Lower lobe of right lung (tissue), 2 donors: ENCODE measurements around the gene AK4. TPM values are rescaled to one million over a fixed set of nuclear protein-coding genes. Genes with fewer than 3 reads are reported as not detected.

Experiments
- ATAC-seq, 2 donors: fragments of 200-7000 bp; cut with Tn5 transposase; one replicate each; pipeline ENCODE4 v1.9.1; 2020 to 2022; ENCODE audit warnings: mild to moderate bottlenecking in 2 of 2, moderate library complexity in 2 of 2
- DNase-seq: peaks from one replicate; pipeline ENCODE4 v3.0.0-alpha.2; 2020
- H3K27ac ChIP-seq: fragments of 200-600 bp; one replicate; pipeline ENCODE4 v1.8.0; 2022
- H3K27me3 ChIP-seq: fragments of 200-600 bp; one replicate; pipeline ENCODE4 v1.8.0; 2022; ENCODE audit warnings: low read depth
- H3K36me3 ChIP-seq: fragments of 200-600 bp; one replicate; pipeline ENCODE4 v1.8.0; 2022; ENCODE audit warnings: mild to moderate bottlenecking
- H3K4me1 ChIP-seq: fragments of 200-600 bp; one replicate; pipeline ENCODE4 v1.8.0; 2022
- H3K4me3 ChIP-seq: fragments of 200-600 bp; one replicate; pipeline ENCODE4 v1.8.0; 2022; ENCODE audit warnings: mild to moderate bottlenecking
- H3K9me3 ChIP-seq: fragments of 200-600 bp; one replicate; pipeline ENCODE4 v1.8.0; 2022
- intact Hi-C: fragments of 100-400 bp; cut with DNase I; formaldehyde crosslinking; loops from one replicate; pipeline ENCODE4 v1.11.0; 2022
- total RNA-seq: library from RNA; stranded (reverse); fragmentation: NEBNext Ultra II Directional; extraction: Animal tissue kit (Norgen Biotek cat#: 25700); gene quantifications from one replicate; pipeline ENCODE4 v1.2.1, GENCODE V29; 2021
- TF ChIP-seq, protein P1 (sequence below): fragments of 200-600 bp; IDR thresholded peaks from one replicate; pipeline ENCODE4 v1.8.0; 2022; ENCODE audit warnings: antibody characterized with exemption, mild to moderate bottlenecking
- donor health status: DM: no; HTN: yes; CAD: no; lungs with severe emphysema.

AK4 gene
- total RNA-seq, 1 donor from 2014 or later = 7.0 TPM

DNA sequence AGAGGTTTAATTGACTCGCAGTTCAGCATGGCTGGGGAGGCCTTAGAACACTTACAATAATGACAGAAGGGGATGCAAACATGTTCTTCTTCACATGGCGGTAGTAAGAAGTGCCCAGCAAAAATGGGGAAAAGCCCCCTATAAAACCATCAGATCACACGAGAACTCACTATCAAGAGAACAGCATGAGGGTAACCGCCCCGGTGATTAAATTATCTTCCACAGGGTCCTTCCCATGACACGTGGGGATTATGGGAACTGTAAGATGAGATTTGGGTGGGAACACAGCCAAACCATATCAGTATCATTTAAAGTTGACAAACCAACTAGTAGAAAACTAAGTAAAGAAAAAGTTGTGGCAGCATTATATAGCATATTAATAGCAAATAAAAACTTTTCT, 90.0 kb downstream of the AK4 start:
- TF ChIP-seq, protein P1, sequence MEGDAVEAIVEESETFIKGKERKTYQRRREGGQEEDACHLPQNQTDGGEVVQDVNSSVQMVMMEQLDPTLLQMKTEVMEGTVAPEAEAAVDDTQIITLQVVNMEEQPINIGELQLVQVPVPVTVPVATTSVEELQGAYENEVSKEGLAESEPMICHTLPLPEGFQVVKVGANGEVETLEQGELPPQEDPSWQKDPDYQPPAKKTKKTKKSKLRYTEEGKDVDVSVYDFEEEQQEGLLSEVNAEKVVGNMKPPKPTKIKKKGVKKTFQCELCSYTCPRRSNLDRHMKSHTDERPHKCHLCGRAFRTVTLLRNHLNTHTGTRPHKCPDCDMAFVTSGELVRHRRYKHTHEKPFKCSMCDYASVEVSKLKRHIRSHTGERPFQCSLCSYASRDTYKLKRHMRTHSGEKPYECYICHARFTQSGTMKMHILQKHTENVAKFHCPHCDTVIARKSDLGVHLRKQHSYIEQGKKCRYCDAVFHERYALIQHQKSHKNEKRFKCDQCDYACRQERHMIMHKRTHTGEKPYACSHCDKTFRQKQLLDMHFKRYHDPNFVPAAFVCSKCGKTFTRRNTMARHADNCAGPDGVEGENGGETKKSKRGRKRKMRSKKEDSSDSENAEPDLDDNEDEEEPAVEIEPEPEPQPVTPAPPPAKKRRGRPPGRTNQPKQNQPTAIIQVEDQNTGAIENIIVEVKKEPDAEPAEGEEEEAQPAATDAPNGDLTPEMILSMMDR = no peak
- intact Hi-C loops = loop anchor here (10.0 kb wide), 1 partner anchor 447 kb away; no protein-coding TSS in a partner anchor
- no peak for ATAC-seq
- Histone ChIP-seq H3K27ac (no peak overlapping the region), H3K36me3 (no peaks in the 10 kb centered on the region), H3K27me3 (no peaks in the 10 kb centered on the region), H3K4me1 (no peaks in the 10 kb centered on the region), H3K4me3 (no peak overlapping the region), H3K9me3 (no peaks in the 10 kb centered on the region)
- no peak for DNase-seq

- intact Hi-C loops = no loop called here
- TF ChIP-seq, protein P1 = no peak
- Histone ChIP-seq H3K4me1 (no peaks in the 10 kb centered on the region), H3K4me3 (no peak overlapping the region), H3K36me3 (no peaks in the 10 kb centered on the region), H3K27ac (no peak overlapping the region), H3K27me3 (no peaks in the 10 kb centered on the region), H3K9me3 (no peaks in the 10 kb centered on the region)
- no peak for DNase-seq
- no peak for ATAC-seq
These were observed 95.5 kb downstream of the AK4 start for GRCh38 chr1:65243491-65243890.

- DNase-seq = no peak
- Histone ChIP-seq H3K36me3 (no peaks in the 10 kb centered on the region), H3K27me3 (no peaks in the 10 kb centered on the region), H3K4me1 (no peaks in the 10 kb centered on the region), H3K27ac (no peak overlapping the region), H3K9me3 (no peaks in the 10 kb centered on the region), H3K4me3 (no peak overlapping the region)
- intact Hi-C loops = no loop called here
- ATAC-seq = no peak
- TF ChIP-seq, protein P1 = no peak
These were observed 97.3 kb downstream of the AK4 start for GRCh38 chr1:65245295-65245694.

DNA sequence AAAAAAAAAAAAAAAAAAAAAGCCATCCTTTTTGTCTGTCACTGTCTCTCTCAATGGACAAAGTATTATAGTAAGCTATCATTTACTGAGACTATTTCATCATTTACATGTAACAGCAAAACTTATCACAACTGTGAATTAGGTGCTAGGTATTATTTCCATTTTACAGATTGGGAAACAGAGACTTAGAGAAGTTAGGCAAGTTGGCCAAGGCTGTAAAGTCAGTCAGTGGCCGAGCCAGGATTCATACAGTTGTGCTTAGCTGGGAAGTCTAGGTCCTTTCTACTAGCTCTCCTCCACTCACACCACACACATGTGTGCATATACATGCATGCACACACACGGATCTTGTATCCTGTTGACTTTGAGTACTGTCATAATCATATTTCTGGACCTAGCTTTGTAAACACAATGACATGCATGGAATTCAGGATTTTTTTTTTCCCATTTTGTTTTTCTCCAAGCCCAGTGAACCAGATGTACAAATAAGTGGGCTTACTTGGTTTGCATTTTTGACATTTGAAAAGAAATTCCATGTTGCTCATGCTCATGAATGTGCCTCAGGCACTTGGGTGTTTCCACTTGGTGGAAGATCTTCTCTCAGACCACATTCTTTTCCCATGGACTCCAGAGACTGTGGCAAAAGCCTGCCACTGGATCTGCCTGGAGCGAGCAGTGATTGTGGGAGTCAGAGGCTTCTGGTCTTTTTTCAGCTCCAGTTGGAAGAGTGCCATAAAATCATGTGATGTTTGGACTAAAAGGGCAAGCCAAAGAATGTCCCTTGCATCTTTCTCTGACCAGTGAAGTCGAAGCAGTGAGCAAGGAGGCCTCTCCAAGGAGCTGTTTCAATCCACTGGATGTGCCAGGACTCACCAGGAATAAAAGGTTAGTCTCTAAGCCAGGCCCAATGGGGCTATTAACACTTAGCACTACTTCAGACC, 99.7 kb downstream of the AK4 start:
- no peak for ATAC-seq
- peak overlapping the region; percentile 66 for H3K27ac ChIP-seq
- TF ChIP-seq, protein P1 = no peak
- H3K9me3 ChIP-seq = no peaks in the 10 kb centered on the region
- H3K4me3 ChIP-seq = no peak overlapping the region
- DNase-seq = no peak
- H3K4me1 ChIP-seq = no peaks in the 10 kb centered on the region
- intact Hi-C loops = no loop called here
- H3K36me3 ChIP-seq = no peaks in the 10 kb centered on the region
- no peaks in the 10 kb centered on the region for H3K27me3 ChIP-seq

GRCh38 chr1:65250826-65251225, 102.8 kb downstream of the AK4 start:
- no peak for DNase-seq
- TF ChIP-seq, protein P1 = no peak
- H3K4me3 ChIP-seq = no peak overlapping the region
- no peak for ATAC-seq
- intact Hi-C loops = no loop called here
- H3K36me3 ChIP-seq = no peaks in the 10 kb centered on the region
- no peaks in the 10 kb centered on the region for H3K9me3 ChIP-seq
- no peaks in the 10 kb centered on the region for H3K27me3 ChIP-seq
- no peak overlapping the region for H3K27ac ChIP-seq
- H3K4me1 ChIP-seq = peaks cover 18% of the 10 kb centered on the region
